HG03025 (cell line): Measurements from ENCODE around the gene DAPK1.

Source experiments
- ATAC-seq: cut with Tn5 transposase; IDR thresholded peaks from one replicate; pipeline ENCODE4 v1.9.1; 2021; ENCODE audit warnings: mild to moderate bottlenecking, moderate library complexity; ENCODE audit not compliant: unreplicated experiment, low FRiP score

The DAPK1 gene

DNA sequence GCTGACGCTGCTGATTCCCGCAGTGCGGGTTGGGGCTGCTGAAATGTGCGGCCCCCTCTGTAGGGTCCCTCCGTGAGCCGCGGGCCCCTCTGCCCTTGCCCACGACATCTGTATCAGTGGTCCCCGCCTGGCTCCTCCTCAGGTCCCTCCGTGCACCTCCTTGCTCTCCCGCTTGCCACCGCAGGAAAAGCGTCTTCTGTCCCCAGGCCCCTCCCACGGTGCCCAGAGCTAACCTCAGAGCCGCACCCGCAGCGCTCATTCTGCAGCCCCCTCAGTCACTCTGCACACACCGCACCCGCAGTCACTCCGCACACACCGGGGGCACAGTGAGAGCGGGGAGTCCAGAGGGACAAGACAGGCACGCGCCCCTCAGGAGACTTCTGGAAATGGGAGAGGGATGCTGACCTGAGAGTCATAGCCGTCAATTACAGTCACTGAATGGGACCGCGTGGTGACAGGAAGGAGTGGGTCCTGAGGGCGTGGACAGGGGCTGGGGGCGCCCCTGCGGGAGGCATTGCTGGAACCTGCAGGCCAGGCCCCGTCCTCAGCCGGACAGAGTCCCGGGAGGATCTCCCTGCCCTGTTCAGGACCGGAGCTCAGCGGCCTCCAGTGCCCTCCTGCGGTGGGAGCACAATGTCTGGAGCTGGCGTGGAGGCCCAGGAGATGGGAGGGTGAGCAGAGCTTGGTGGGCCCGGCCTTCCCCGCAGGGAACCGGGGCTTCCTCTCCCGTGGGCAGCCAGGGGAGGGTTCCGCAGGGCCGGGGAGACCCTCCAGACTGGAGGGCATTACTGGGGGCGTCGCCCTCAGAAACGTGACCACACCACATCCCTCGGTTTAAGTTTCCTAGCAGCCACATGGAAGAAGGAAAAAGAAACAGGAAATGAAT, 162.1 kb downstream of the DAPK1 start:
- ATAC-seq: no peak

DNA sequence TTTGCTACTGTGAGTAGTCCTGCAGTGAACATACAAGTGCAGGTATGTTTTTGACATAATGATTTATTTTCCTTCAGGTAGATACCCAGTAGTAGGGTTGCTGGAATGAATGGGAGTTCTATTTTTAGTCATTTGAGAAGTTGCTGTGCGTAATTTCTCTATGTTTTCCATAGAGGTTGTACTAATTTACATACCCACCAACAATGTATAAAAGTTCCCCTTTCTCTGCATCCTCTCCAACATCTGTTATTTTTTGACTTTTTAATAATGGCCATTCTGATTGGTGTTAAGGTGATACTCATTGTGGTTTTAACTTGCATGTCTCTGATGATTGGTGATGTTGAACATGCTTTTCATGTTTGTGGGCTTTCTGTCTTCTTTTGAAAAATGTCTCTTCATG, 163.6 kb downstream of the DAPK1 start:
- no peak for ATAC-seq

DNA sequence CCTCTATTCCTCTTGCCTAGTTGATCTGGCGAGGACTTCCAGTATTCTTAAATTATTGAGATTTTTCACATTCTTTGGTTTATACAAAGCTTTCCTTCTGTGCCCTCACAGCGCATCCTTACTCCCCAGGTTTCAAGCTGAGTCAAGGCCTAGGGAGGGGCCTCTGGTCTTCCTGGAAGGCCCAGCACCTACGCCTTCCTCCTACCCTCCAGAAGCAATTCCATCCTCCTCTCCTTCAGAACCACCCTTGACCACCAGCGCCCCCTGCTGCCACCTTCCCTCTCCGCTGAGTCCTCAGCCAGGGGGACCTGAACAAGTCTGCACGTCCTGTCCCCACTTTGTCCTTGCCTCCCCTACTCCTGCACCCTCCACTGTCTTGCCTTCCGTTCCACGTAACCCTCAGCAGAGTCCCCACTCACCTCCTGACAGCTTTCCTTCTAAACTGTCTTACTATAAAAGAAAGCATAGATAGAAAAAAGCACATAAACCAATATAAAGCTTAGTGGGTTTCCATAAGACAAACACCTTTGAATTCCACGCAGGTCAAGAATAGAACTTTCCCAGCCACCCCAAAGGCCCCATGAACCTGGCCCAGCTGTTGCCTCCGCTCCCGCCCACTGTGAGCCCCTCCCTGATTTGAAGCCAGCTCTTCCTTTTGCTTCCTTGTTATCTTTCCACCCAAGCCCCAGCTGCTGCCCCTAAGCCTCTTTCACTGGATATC, 165.3 kb downstream of the DAPK1 start:
- ATAC-seq: no peak

DNA sequence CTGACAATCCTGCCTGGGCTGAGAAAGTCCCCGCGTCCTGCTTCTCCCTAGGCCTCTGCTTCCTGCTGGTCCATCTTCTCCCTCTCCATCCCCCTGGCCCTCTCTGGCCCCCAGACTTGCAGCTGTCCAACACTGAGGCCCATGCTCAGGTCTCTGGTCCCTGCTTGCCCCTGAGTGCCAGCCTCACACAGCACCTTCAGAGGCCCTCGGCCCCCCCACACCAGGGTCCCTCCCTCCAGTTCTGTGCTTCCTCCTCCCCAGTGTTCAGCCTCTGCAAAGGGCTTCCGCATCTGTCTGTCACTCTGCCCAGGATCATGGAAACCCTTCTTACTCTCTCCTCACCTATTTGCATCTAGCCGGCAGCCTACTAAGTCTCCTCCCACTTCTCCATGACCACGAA, 165.9 kb downstream of the DAPK1 start:
- no peak for ATAC-seq

DNA sequence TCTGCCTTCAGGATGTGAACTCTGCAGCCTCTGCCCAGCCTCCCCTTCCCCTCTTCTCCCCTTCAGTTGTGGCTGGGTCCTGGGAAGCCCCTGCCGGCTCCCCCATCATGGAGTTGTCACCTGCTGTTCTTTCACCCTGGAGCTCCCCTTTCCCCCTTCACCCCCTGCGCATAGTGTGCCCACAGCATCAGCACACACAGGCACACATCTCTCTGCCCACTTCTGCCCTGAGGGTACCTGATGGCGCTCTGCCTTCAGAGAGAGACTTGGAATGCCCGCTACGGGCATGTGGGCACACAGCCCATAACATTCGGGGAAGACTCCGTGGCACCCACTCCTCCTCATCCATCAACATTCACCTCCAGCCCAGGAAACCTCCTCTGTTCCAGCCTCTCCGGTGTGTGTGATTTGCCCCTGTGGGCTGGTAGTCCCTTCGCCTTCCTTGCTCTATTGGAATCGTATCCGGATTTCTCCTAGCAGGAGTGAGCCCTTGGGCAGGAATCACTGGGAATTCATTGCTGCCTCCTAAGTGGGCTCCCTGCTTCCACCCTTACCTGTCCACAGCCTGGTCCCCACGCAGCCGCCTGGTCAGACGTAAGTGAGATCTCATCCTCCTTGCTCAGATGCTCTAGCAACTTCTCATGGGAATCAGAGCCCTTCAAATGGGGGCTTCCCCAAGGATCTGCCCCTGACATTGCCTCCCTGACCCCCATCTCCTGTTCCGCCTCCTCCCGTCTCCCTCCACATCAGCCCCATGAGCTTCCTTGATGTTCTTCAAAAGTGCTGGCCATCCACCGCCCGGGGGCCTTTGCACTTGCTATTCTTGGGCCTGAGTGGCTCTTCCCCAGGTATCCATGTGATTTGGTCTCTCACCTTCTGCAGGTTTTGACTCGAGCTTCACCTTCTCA, 166.7 kb downstream of the DAPK1 start:
- no peak for ATAC-seq

DNA sequence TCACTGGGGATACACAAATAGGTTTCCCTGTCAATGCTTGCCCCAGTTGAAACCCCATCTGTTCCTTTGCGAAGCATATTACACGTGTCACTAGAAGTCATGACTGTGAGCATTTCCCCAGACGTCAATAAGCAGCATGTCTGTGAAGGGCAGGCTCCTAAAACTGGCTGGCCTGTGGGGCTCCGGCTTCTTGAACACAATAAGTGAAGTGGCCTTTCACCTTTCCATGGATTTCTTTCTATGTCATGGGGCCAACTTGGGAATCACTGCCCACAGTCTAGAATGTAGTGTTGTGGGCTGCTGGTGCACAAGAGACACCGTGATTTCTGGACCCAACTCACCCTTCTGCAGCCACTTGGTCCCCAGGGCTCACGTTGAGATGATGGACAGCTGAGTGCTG, 167.8 kb downstream of the DAPK1 start:
- ATAC-seq: no peak

DNA sequence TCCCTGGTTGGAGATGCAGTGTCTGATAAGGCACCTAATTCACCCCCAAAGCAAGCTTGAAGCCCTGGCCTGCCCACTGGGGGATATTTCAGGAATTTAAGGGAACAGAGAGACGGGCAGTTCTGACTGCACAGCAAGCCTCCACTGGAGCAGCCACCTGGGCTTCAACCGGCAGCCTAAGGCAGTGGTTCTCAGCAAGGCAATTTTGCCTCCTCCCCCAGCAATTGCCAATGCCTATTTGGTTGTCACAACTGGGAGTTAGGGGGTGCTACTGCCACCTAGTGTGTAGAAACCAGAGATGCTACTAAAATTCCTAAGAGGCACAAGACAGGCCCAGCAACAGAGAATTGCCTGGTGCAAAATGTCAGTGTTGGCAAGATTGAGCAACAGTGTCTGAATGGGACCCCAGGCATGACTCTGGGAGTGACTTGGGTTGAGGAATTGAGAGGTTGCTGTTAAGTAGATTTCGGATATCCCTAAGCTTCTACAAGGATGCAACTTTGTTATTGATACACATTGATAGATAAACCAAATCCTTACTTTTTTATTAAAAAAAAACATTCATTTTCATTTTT, 169.6 kb downstream of the DAPK1 start:
- ATAC-seq: no peak

DNA sequence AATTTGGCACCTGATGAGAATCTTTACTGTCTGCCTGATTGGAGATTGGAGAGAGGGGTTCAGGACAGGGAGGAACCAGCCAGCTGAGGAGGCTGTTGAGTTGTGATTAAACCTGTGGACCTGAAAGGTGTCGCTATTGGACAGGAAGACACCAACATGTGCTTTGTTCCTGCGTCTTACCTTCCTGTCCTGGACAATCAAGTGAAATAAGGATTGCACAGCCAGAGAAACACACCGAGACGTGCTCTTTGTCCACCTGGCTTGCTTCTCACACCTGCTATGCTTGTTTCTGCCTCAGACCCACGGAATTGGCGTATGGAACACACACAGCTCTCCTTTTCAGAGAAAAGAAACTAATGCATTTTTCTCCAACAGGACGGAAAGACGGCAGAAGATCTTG, 170.6 kb downstream of the DAPK1 start:
- ATAC-seq: no peak

DNA sequence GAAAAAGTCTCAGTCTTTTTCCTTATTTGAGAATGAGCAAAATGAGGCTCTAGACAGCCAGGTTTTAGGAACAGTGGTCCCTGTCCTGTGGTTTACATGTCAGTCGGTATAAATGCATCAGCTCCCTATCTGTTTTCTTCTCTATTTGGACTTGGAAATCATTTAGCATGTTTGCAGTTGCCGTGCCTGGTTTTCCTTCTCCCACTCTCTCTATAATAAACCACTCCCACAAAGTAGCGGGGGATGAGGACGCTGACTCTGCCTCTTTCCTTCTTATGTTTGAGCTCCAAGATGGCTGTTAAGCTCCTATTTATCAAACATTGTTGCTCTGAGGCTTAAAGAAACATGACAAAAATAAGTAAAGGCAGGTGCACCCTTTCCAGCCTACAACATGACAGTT, 171.1 kb downstream of the DAPK1 start:
- no peak for ATAC-seq

DNA sequence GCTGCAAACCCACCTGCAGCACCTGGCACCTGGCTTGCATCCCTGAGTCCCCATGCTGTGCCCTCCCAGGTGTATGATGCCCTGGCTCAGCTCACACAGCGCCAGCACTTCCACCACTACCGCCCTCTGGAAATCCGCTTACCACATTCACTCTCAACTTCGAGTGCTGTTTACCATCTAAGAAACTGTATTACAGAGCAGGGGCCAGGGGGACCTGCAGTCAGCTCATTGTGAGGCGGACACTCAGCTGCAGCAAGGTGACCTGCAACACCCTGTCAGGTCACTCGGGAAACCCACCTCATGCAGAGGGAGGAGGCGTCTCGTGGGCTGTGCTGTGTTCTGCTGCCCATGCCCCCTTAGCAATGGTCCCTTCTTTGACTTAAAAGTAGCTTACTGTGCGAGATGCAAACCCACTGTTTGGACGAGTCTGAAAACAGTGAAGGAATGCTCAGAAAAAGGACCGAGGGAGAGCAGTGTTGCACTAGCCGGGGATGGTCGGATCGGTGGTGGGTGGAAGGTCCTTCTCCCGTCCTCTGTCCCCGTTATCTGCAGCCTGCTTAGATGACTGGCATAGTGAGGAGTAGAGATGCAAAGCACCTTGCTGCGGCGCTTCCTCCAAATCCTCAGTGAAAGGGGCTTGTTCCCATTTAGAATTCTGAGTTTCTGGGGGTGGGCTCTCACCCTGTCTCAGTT, 173.1 kb downstream of the DAPK1 start:
- no peak for ATAC-seq

DNA sequence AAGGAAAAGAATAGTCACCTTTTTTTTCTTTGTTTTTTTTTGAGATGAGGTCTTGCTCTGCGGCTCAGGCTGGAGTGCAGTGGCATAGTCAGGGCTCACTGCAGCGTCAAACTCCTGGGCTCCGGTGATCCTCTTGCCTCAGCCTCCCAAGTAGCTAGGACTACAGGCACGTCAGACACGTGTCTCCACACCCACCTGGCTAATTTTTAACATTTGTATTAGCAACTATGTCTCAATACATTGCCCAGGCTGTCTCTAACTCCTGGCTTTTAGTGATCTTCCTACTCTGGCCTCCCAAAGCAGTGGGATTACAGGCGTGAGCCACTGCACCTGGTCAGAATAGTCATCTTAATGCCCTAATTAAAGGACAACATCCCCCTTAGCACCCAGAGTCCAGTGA, 173.8 kb downstream of the DAPK1 start:
- no peak for ATAC-seq

DNA sequence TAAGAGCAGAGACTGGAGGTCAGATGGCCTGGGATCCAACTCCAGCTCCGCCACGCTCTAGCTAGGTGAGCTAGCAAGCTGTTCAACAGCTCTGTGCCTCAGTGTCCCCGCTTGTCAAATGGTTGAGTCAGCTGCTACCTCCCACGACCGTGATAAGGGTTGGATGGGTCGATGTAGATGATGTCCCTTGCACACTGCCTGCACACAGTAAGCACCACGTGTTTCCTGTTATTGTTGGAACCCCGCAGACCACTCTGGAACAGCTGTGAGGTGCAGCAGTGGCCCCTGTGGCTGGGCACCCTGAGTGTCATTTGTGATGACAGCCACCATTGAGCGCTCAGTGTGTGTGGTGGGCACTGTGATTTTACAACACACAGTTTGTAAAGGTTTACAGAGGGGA, 174.3 kb downstream of the DAPK1 start:
- ATAC-seq: no peak

DNA sequence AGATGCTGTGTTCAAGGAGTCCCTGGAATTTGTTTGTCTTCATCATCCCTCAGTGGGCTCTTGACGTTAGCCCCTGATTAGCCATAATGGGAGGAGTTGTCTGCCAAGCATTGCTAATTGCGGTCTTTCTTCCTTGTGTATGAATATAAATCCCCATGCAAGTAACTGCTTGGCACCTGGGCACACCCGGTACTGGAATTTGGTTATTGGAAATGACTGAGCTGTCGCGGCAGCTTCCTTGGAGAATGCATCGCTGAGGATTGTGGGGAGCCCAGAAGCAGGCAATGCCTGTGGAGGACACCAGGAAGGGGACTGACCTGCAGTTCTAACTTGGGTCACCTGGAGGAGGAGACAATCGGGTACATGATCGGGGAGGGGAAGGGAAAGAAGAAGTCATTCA, 174.9 kb downstream of the DAPK1 start:
- no peak for ATAC-seq

DNA sequence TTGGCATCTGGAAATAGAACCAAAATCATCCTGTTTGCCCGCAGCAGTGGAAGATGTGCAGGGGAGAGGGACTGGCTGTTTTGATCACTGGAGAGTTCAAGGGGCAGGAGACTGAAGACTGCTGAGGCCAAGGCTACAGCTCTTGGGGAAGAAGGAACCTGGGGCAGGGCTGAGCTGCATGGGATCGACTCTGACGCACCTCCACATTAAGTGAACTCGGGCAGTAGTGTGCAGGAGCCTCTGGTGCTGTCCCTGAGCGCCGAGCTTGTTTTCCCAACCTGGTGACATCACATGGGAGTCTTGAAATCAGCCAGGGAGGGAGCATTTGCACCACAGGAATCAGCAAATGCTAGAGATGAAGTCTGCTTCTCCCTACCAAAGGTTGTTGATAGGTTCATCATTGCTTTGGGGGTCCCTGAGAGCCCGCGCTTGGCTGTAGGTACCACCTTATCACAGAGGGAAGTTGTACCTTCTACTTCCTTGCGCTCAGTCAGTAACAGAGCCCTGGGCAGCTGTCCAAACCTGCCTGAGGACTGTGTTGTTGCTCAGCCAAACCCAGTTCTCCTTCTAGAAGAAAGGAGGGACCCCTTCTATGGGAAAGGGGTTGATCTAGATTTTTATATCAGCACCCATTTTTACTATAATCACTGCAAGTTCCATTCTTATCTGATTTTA, 175.9 kb downstream of the DAPK1 start:
- no peak for ATAC-seq

DNA sequence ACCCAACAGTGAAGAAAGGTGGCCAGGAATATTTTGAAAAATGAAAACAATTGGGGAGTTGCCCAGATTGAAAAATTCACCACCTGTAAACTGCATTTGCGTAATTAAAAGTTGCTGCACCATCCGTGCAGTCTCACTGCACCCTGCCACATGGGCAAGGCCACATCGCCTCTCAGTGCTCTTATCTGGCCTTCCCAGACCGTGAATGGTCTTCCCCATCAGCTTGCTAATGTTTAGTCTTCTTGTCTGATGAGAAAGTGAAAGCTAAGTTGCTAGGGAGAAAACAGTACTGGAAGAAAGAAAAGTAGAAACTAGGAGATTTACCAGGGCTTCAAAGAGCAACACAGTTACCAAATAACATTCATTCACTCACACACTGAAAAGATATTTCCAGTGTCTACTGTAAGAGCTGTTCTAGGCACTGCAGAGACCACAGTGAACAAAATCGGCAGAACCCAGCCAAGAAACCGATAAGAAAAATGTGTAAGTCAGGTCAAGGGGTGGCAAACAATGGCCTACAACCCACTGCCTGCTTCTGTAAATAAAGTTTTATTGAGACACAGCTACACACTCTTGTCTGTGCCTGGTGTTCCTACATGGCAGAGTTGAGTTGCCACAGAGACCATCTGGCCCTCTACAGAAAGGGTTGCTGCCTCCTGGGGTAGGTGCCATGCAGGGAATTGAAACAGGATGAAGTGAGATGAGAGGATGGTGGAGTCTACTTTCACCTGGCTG, 177.1 kb downstream of the DAPK1 start:
- ATAC-seq: no peak

DNA sequence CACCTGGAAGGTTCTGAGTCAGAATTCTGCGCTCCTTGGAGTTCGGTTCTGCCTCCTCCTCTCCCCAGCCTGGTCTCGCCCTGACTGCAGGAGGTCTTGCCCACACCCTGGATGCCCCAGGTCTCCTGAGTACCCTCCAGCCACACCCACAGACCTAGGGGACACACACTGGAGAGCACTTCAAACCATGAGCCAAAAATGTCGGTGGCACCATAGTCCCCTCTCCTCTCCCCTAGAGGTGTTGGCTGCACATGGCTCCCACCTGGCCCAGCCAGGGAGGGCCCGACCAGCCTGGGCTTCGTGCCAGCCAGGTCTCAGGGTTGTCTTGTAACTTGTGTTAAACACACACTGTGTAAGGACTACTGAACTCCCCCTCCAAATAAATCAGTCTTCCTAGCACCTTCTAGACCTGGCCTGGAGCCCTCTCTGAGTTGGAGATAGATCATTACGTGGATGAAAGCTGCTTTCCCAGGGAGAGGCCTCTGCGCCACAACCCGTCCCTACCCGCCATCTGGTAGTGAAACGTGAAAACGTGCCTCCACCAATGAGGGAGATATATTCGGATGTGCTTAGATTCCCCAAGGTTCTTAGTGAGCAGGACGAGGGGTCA, 178.3 kb downstream of the DAPK1 start:
- ATAC-seq: no peak

DNA sequence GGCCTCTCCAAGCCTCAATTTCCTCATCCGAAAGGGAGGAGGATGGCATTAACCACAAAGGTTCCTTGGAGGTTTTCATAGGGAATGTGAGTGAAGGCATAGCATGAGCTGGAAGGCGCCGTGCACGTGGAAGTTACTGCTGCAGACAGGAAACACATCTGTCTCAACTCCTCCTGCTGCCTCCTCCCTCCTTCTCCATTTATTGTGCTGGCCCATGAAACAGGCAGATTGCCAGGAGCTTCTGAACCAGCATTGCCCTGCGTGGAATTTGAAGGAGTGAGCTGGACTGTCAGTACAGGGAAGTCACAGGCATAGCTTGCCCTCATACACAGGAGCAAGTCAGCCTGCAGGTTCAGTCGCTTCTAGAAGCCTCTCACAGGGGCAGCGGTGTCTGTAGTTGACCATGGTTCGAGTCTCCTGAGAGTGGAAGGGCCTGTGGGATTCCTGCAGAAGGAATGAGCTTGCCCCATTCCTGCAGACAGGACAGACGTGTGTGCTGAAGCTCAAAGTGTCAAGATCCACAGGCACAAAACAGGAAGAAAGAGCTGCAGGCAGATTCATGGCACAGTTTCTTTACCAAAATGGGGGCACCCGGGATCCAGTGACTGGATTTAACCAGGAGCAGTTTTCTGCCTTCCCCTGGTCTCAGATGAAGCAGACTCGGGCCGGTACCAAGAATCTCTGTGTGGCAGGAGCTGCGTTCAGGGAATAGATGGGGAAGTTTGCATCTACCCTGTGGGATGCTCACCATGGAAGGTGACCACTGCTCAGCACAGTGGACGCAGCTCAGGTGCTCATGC, 179.5 kb downstream of the DAPK1 start:
- ATAC-seq: no peak
